B cell (primary cell): ENCODE measurements around the gene ARPC2. TPM values are rescaled to one million over a fixed set of nuclear protein-coding genes. Genes with fewer than 3 reads are reported as not detected.
A peak's percentile ranks its signal among the peaks of the same experiment; 100 is the strongest.

Experiments
- ATAC-seq: fragments of 200-7000 bp; cut with Tn5 transposase; one replicate; pipeline ENCODE4 v1.10.0; 2021; ENCODE audit warnings: low read depth, mild to moderate bottlenecking, moderate number of reproducible peaks, moderate library complexity
- CTCF ChIA-PET: fragments of 350-600 bp; sonication (Branson Sonifier 250); formaldehyde crosslinking; loops from one replicate; lab custom pipeline; 2021; ENCODE audit warnings: antibody characterized with exemption, inconsistent platforms; lab: Charles Lee
- POLR2A ChIA-PET: fragments of 350-600 bp; sonication (Branson Sonifier 250); formaldehyde crosslinking; loops from one replicate; lab custom pipeline; 2021; ENCODE audit warnings: antibody characterized with exemption; lab: Charles Lee
- DNase-seq: peaks from one replicate; pipeline ENCODE4 v3.0.0; 2013
- H2AFZ ChIP-seq: 2 replicates; pipeline ENCODE4 v1.6.1; 2012; ENCODE audit warnings: mild to moderate bottlenecking, low read depth, low read length; ENCODE audit not compliant: insufficient read depth, poor library complexity, severe bottlenecking
- H3K27ac ChIP-seq, 2 donors: 1 replicate in 1 of 2; 2 replicates in 1 of 2; pipeline ENCODE4 v1.5.1; 2012 to 2013; ENCODE audit warnings: low read length in 2 of 2, mild to moderate bottlenecking in 2 of 2, moderate library complexity in 1 of 2
- H3K27me3 ChIP-seq, 4 experiments: fragments of 200-600 bp in 1 of 4; sonication (generic) in 1 of 4; replicated peaks in 1 of 4; 1 replicate in 2 of 4; 2 replicates in 2 of 4; pipeline versions ENCODE4 v1.6.1 to v1.7.0; 2013 to 2016; ENCODE audit warnings: low read length in 3 of 4, mild to moderate bottlenecking in 2 of 4, mixed read lengths in 1 of 4, moderate library complexity in 1 of 4; ENCODE audit not compliant: insufficient read depth in 4 of 4, control insufficient read depth in 3 of 4; ENCODE audit errors: control extremely low read depth in 1 of 4
- H3K36me3 ChIP-seq, 2 experiments: replicated peaks in 1 of 2; 1 replicate in 1 of 2; 2 replicates in 1 of 2; pipeline versions ENCODE4 v1.6.1 to v1.7.1; 2013; ENCODE audit warnings: low read length in 1 of 2; ENCODE audit not compliant: insufficient read depth in 2 of 2, control insufficient read depth in 1 of 2; ENCODE audit errors: control extremely low read depth in 1 of 2, extremely low read depth in 1 of 2
- H3K4me1 ChIP-seq, 2 donors: fragments of 200-600 bp in 1 of 2; sonication (generic) in 1 of 2; 1 replicate in 1 of 2; 2 replicates in 1 of 2; pipeline versions ENCODE4 v1.5.1 to v1.6.1; 2013 to 2017; ENCODE audit warnings: low read length in 2 of 2; ENCODE audit not compliant: control insufficient read depth in 2 of 2, insufficient read depth in 2 of 2
- H3K4me2 ChIP-seq: replicated peaks from 2 replicates; pipeline ENCODE3; 2012; ENCODE audit warnings: mild to moderate bottlenecking, low read depth, low read length; ENCODE audit not compliant: poor library complexity, severe bottlenecking
- H3K4me3 ChIP-seq, 5 experiments: fragments of 200-600 bp in 1 of 5; sonication (generic) in 1 of 5; 1 replicate in 3 of 5; 2 replicates in 2 of 5; pipeline versions ENCODE4 v1.5.1 to v1.7.0; 2011 to 2016; ENCODE audit warnings: low read length in 4 of 5, mild to moderate bottlenecking in 4 of 5, low read depth in 2 of 5, control low read depth in 1 of 5, moderate library complexity in 1 of 5; ENCODE audit not compliant: insufficient read depth in 1 of 5; ENCODE audit errors: control extremely low read depth in 1 of 5, extremely low read depth in 1 of 5
- H3K79me2 ChIP-seq: fragments of 200-600 bp; sonication (generic); one replicate; pipeline ENCODE4 v1.6.0; 2016; ENCODE audit warnings: low read length; ENCODE audit not compliant: control insufficient read depth, insufficient read depth
- H3K9ac ChIP-seq: fragments of 200-600 bp; sonication (generic); 2 replicates; pipeline ENCODE4 v1.6.1; 2017; ENCODE audit warnings: mild to moderate bottlenecking, low read length, moderate library complexity
- H3K9me3 ChIP-seq, 3 donors: one replicate each; pipeline versions ENCODE4 v1.6.1 to v1.7.1; 2013; ENCODE audit warnings: low read length in 2 of 3; ENCODE audit not compliant: control insufficient read depth in 2 of 3, insufficient read depth in 1 of 3; ENCODE audit errors: control extremely low read depth in 1 of 3
- H4K20me1 ChIP-seq: 2 replicates; pipeline ENCODE4 v1.6.0; 2012; ENCODE audit warnings: mild to moderate bottlenecking, low read length; ENCODE audit not compliant: insufficient read depth, control insufficient read depth, poor library complexity, severe bottlenecking
- H3K27ac Mint-ChIP-seq: one replicate; pipeline ENCODE4 v1.8.0; 2021; ENCODE audit warnings: mixed read lengths
- H3K27me3 Mint-ChIP-seq: one replicate; pipeline ENCODE4 v1.8.0; 2021; ENCODE audit warnings: mixed read lengths
- H3K4me1 Mint-ChIP-seq: one replicate; pipeline ENCODE4 v1.8.0; 2021; ENCODE audit warnings: mixed read lengths
- H3K4me3 Mint-ChIP-seq: one replicate; pipeline ENCODE4 v1.8.0; 2021; ENCODE audit warnings: mixed read lengths
- H3K9me3 Mint-ChIP-seq: one replicate; pipeline ENCODE4 v1.8.0; 2022; ENCODE audit warnings: mixed read lengths; ENCODE audit not compliant: insufficient read depth
- CTCF ChIP-seq: fragments of 200-600 bp; IDR thresholded peaks from one replicate; pipeline ENCODE4 v1.8.0; 2022; ENCODE audit warnings: antibody characterized with exemption, mild to moderate bottlenecking
- EZH2 ChIP-seq: IDR thresholded peaks from 2 replicates; pipeline ENCODE4 v1.6.1; 2012; ENCODE audit warnings: borderline replicate concordance, low read depth, mild to moderate bottlenecking, moderate library complexity, low read length; ENCODE audit not compliant: insufficient read depth, poor library complexity, severe bottlenecking
- WGBS: methylation state at CpG from one replicate; pipeline ENCODE4 v1.1.5; 2013; ENCODE audit warnings: missing lambda C conversion rate; ENCODE audit not compliant: insufficient coverage; 5-methylcytosine and 5-hydroxymethylcytosine counted together
- intact Hi-C: fragments of 100-400 bp; cut with micrococcal nuclease; formaldehyde crosslinking; loops from one replicate; pipeline ENCODE4 v1.10.0; 2022
- polyA plus RNA-seq: library from polyadenylated mRNA; depleted of rRNA; stranded (reverse); fragments of >200 nt; gene quantifications from 2 replicates; pipeline ENCODE4 v1.2.3, GENCODE V29; 2012
- total RNA-seq, 2 donors: library from RNA; stranded (reverse); fragments of 120-200 nt in 1 of 2; gene quantifications; 1 replicate in 1 of 2; 2 replicates in 1 of 2; pipeline versions ENCODE4 v1.2.3 to v1.2.4, GENCODE V29; 2013 to 2022

ARPC2 gene
- total and polyA plus RNA-seq, 2 donors (not counting 1 experiment from before 2014, with no cell fraction given), result 314 to 343 TPM

GRCh38 chr2:218244204-218244603, 27.2 kb downstream of the ARPC2 start:
- DNase-seq (no peak), ATAC-seq (no peak)
- Histone ChIP-seq H3K79me2 (peaks cover 56% of the 10 kb centered on the region), H3K4me1 (no peaks in the 10 kb centered on the region), H3K9ac (no peak overlapping the region), H3K9me3 (no peaks in the 10 kb centered on the region), H3K36me3 (peaks cover 4 to 91% of the 10 kb centered on the region in 2 experiments), H2AFZ (no peak overlapping the region), H3K27me3 (no peaks in the 10 kb centered on the region), H3K27ac (peak overlapping the region in 1 of 2 donors; percentile 42), H3K4me3 (no peak overlapping the region), H3K4me2 (no peak overlapping the region), H4K20me1 (peaks cover 82% of the 10 kb centered on the region)
- ChIA-PET POLR2A (no interaction called here), CTCF (interaction anchor here (3.8 kb wide), 1 partner anchor 12 kb away, joined by 15 read pairs; no protein-coding TSS in a partner anchor)
- intact Hi-C loops, result no loop called here
- Mint-ChIP-seq H3K4me3 (no peak overlapping the region), H3K4me1 (no peaks in the 10 kb centered on the region), H3K27me3 (no peaks in the 10 kb centered on the region), H3K9me3 (no peaks in the 10 kb centered on the region), H3K27ac (no peak overlapping the region)
- no CpG with 5 or more reads among the region's 1 CpG for WGBS
- TF ChIP-seq CTCF (no peak), EZH2 (no peak)

- WGBS, result 100% methylated on average over 1 of the region's 2 CpGs
- H3K27ac ChIP-seq, result peak overlapping the region in 1 of 2 donors; percentile 42
- no peaks in the 10 kb centered on the region for H3K9me3 ChIP-seq
- no peak for DNase-seq
- no peaks in the 10 kb centered on the region for H3K27me3 ChIP-seq
- no peak overlapping the region for H3K4me3 ChIP-seq
- no peak overlapping the region for H3K4me2 ChIP-seq
- H4K20me1 ChIP-seq, result peaks cover 83% of the 10 kb centered on the region
- H3K4me1 Mint-ChIP-seq, result no peaks in the 10 kb centered on the region
- no peak overlapping the region for H2AFZ ChIP-seq
- H3K79me2 ChIP-seq, result peaks cover 52% of the 10 kb centered on the region
- H3K9ac ChIP-seq, result no peak overlapping the region
- no peaks in the 10 kb centered on the region for H3K9me3 Mint-ChIP-seq
- H3K36me3 ChIP-seq, result peaks cover 4 to 93% of the 10 kb centered on the region in 2 experiments
- no peaks in the 10 kb centered on the region for H3K4me1 ChIP-seq
- CTCF ChIA-PET, result interaction anchor here (3.8 kb wide), 1 partner anchor 12 kb away, joined by 15 read pairs; no protein-coding TSS in a partner anchor
- H3K27me3 Mint-ChIP-seq, result no peaks in the 10 kb centered on the region
- no peak for ATAC-seq
- POLR2A ChIA-PET, result no interaction called here
- intact Hi-C loops, result no loop called here
- H3K4me3 Mint-ChIP-seq, result no peak overlapping the region
- H3K27ac Mint-ChIP-seq, result peak overlapping the region; percentile 13
- TF ChIP-seq CTCF (no peak), EZH2 (no peak)
These were observed 27.7 kb downstream of the ARPC2 start for GRCh38 chr2:218244665-218245064.
